HepG2 (cell line): ENCODE data around the gene PCSK5. TPM values are rescaled to one million over a fixed set of nuclear protein-coding genes. Genes with fewer than 3 reads are reported as not detected.

Experiments
- DDIT3 ChIP-seq: sonication (generic); formaldehyde crosslinking; IDR thresholded peaks from 2 replicates; pipeline ENCODE4 v1.4.0; 2020; ENCODE audit warnings: mild to moderate bottlenecking, missing genetic modification reagents
- FOSL2 ChIP-seq: sonication (generic); formaldehyde crosslinking; IDR thresholded peaks from 2 replicates; pipeline ENCODE4 v1.4.0; 2020; ENCODE audit warnings: missing genetic modification reagents
- FOXC1 ChIP-seq: sonication (generic); formaldehyde crosslinking; IDR thresholded peaks from 2 replicates; pipeline ENCODE4 v1.8.0; 2022; ENCODE audit warnings: mild to moderate bottlenecking, missing genetic modification reagents, borderline replicate concordance
- FOXJ3 ChIP-seq: sonication (generic); formaldehyde crosslinking; IDR thresholded peaks from 2 replicates; pipeline ENCODE4 v1.4.0; 2020; ENCODE audit warnings: missing genetic modification reagents, mild to moderate bottlenecking, borderline replicate concordance
- GABPA ChIP-seq, 2 experiments: IDR thresholded peaks; 2 replicates each; pipeline ENCODE4 v1.6.1; 2011 to 2016; ENCODE audit warnings: low read depth in 2 of 2, low read length in 1 of 2, missing biosample characterization in 1 of 2, missing genetic modification characterization in 1 of 2
- GATA4 ChIP-seq: sonication (generic); IDR thresholded peaks from 2 replicates; pipeline ENCODE4 v1.6.1; 2016; ENCODE audit warnings: antibody characterized with exemption, low read depth, borderline replicate concordance
- KLF11 ChIP-seq: IDR thresholded peaks from 2 replicates; pipeline ENCODE4 v1.6.1; 2016; ENCODE audit warnings: missing compliant biosample characterization
- NFAT5 ChIP-seq: sonication (generic); formaldehyde crosslinking; IDR thresholded peaks from 2 replicates; pipeline ENCODE4 v1.4.0; 2020; ENCODE audit warnings: missing genetic modification reagents
- NFKB2 ChIP-seq: sonication (generic); formaldehyde crosslinking; IDR thresholded peaks from 2 replicates; pipeline ENCODE4 v1.4.0; 2020; ENCODE audit warnings: missing genetic modification reagents, borderline replicate concordance
- RFXAP ChIP-seq: sonication (generic); formaldehyde crosslinking; IDR thresholded peaks from 2 replicates; pipeline ENCODE4 v1.4.0; 2020; ENCODE audit warnings: missing genetic modification reagents, borderline replicate concordance
- TCF7L2 ChIP-seq: IDR thresholded peaks from 2 replicates; pipeline ENCODE4 v1.6.1; 2011; ENCODE audit warnings: mild to moderate bottlenecking, low read depth, low read length, moderate library complexity
- TFAP4 ChIP-seq: sonication (generic); IDR thresholded peaks from 2 replicates; pipeline ENCODE4 v1.6.1; 2016; ENCODE audit warnings: low read depth, borderline replicate concordance
- TMF1 ChIP-seq: sonication (generic); formaldehyde crosslinking; IDR thresholded peaks from 2 replicates; pipeline ENCODE4 v1.8.1; 2022; ENCODE audit warnings: low read depth, missing genetic modification reagents
- ZBTB44 ChIP-seq: sonication (generic); formaldehyde crosslinking; IDR thresholded peaks from 2 replicates; pipeline ENCODE4 v1.4.0; 2020; ENCODE audit warnings: missing genetic modification reagents
- ZNF225 ChIP-seq: sonication (generic); formaldehyde crosslinking; IDR thresholded peaks from 2 replicates; pipeline ENCODE4 v1.4.0; 2020; ENCODE audit warnings: mild to moderate bottlenecking, missing genetic modification reagents
- ZNF484 ChIP-seq: sonication (generic); formaldehyde crosslinking; IDR thresholded peaks from 2 replicates; pipeline ENCODE4 v1.5.1; 2020; ENCODE audit warnings: mild to moderate bottlenecking, low read depth, missing genetic modification reagents, borderline replicate concordance
- ZNF496 ChIP-seq: sonication (generic); formaldehyde crosslinking; IDR thresholded peaks from 2 replicates; pipeline ENCODE4 v1.8.1; 2023; ENCODE audit warnings: mild to moderate bottlenecking, moderate library complexity, missing genetic modification reagents; ENCODE audit not compliant: insufficient replicate concordance
- ZNF569 ChIP-seq: sonication (generic); formaldehyde crosslinking; IDR thresholded peaks from 2 replicates; pipeline ENCODE4 v1.5.0; 2020; ENCODE audit warnings: mild to moderate bottlenecking, missing genetic modification reagents, moderate library complexity, borderline replicate concordance
- ZNF615 ChIP-seq: sonication (generic); formaldehyde crosslinking; IDR thresholded peaks from 2 replicates; pipeline ENCODE4 v1.5.0; 2020; ENCODE audit warnings: mild to moderate bottlenecking, missing genetic modification reagents, borderline replicate concordance
- ZNF703 ChIP-seq: sonication (generic); formaldehyde crosslinking; IDR thresholded peaks from 2 replicates; pipeline ENCODE4 v1.5.1; 2020; ENCODE audit warnings: missing genetic modification reagents, mild to moderate bottlenecking, moderate library complexity, borderline replicate concordance
- ZNF766 ChIP-seq: sonication (generic); formaldehyde crosslinking; IDR thresholded peaks from 2 replicates; pipeline ENCODE4 v1.5.0; 2020; ENCODE audit warnings: missing genetic modification reagents, borderline replicate concordance
- polyA plus RNA-seq, 8 experiments: library from polyadenylated mRNA; depleted of rRNA in 3 of 8; stranded (reverse) in 7 of 8; unstranded in 1 of 8; fragments of >200 nt; fragmentation: Illumina TruSeq in 4 of 8; extraction: Trizol in 4 of 8; gene quantifications; 2 replicates each; pipeline versions ENCODE4 v1.2.1 to v1.2.3, GENCODE V29; 2011 to 2016; ENCODE audit warnings: low read depth in 4 of 8, missing spikeins in 1 of 8, mixed read lengths in 1 of 8; ENCODE audit not compliant: insufficient read depth in 1 of 8
- total RNA-seq, 5 experiments: library from RNA; depleted of rRNA; stranded (reverse); fragments of >200 nt; fragmentation: Illumina TruSeq; extraction: Trizol; gene quantifications; 2 replicates each; pipeline ENCODE4 v1.2.3, GENCODE V29; 2016; ENCODE audit warnings: low read depth in 1 of 5

Gene PCSK5
- total and polyA plus RNA-seq, 2 of the 13 experiments (the other 11 are each of a cell fraction or from before 2014, with no cell fraction given) = 0.55 to 0.66 TPM

GRCh38 chr9:76394195-76394959, 503.9 kb downstream of the PCSK5 start, which contains the start of gene RFK (continued):
- peak; percentile 84; the same call in 1 of the 2 replicates for TF ChIP-seq NFKB2 (CRISPR knock-in tag)
- peak; percentile 58; the same call in 1 of the 2 replicates for TF ChIP-seq NFAT5 (CRISPR knock-in tag)
- no peak for TF ChIP-seq ZNF569 (CRISPR knock-in tag)
- TF ChIP-seq RFXAP = peak; percentile 27; the same call in 1 of the 2 replicates
- TF ChIP-seq TMF1 (CRISPR knock-in tag) = no peak
- peak; percentile 38; the same call in 1 of the 2 replicates for TF ChIP-seq FOXC1
- TF ChIP-seq ZNF484 (CRISPR knock-in tag) = no peak; the same call in 1 of the 2 replicates
- TF ChIP-seq ZNF703 (CRISPR knock-in tag) = no peak
- TF ChIP-seq KLF11 (CRISPR knock-in tag) = no peak
- TF ChIP-seq GABPA (IDR thresholded peaks at IDR 0.05; ENCODE audit: low read depth, low read length) = no peak
- 0 out of 2 replicates have a peak, but pooled peaks have one; percentile 4 for TF ChIP-seq GABPA (CRISPR knock-in tag; IDR thresholded peaks at IDR 0.05; ENCODE audit: low read depth)
- TF ChIP-seq FOXJ3 = 0 out of 2 replicates have a peak, but pooled peaks have one; percentile 25
- TF ChIP-seq DDIT3 (CRISPR knock-in tag) = no peak
- TF ChIP-seq ZNF496 (CRISPR knock-in tag) = no peak
- TF ChIP-seq TCF7L2 = no peak
- TF ChIP-seq ZNF766 (CRISPR knock-in tag) = peak; percentile 78; the same call in 1 of the 2 replicates
- no peak for TF ChIP-seq ZNF225 (CRISPR knock-in tag)
- no peak for TF ChIP-seq ZBTB44 (CRISPR knock-in tag)
- no peak for TF ChIP-seq GATA4
- TF ChIP-seq TFAP4 = peak; percentile 51; the same call in 1 of the 2 replicates
- no peak for TF ChIP-seq ZNF615
- TF ChIP-seq FOSL2 (CRISPR knock-in tag) = no peak
